H9 (cell line): ENCODE measurements around the gene ERBIN. TPM values are rescaled to one million over a fixed set of nuclear protein-coding genes. Genes with fewer than 3 reads are reported as not detected.

Experiments used
- DNase-seq: peaks from one replicate; pipeline ENCODE4 v3.0.0-alpha.2; 2017
- H2AFZ ChIP-seq: one replicate; pipeline ENCODE4 v1.6.1; 2013; ENCODE audit warnings: mild to moderate bottlenecking, low read length, control low read depth, moderate library complexity
- H2AK5ac ChIP-seq: 2 replicates; pipeline ENCODE4 v1.6.1; 2013; ENCODE audit warnings: low read length, control low read depth, mixed read lengths; ENCODE audit not compliant: insufficient read length
- H2BK120ac ChIP-seq: one replicate; pipeline ENCODE4 v1.6.1; 2013; ENCODE audit warnings: low read depth, mild to moderate bottlenecking, low read length, control low read depth, inconsistent platforms; ENCODE audit not compliant: poor library complexity, severe bottlenecking
- H2BK12ac ChIP-seq: 2 replicates; pipeline ENCODE4 v1.6.1; 2013; ENCODE audit warnings: low read length, control low read depth, mixed read lengths, low read depth; ENCODE audit not compliant: insufficient read length
- H2BK15ac ChIP-seq: 2 replicates; pipeline ENCODE4 v1.6.1; 2013; ENCODE audit warnings: low read depth, low read length, control low read depth
- H2BK20ac ChIP-seq: one replicate; pipeline ENCODE4 v1.6.1; 2013; ENCODE audit warnings: low read depth, mild to moderate bottlenecking, low read length, control low read depth, inconsistent platforms; ENCODE audit not compliant: poor library complexity, severe bottlenecking
- H2BK5ac ChIP-seq: 2 replicates; pipeline ENCODE4 v1.6.1; 2013; ENCODE audit warnings: low read length, control low read depth, mixed read lengths; ENCODE audit not compliant: insufficient read length
- H3K14ac ChIP-seq: 2 replicates; pipeline ENCODE4 v1.6.1; 2013; ENCODE audit warnings: low read length, control low read depth; ENCODE audit not compliant: insufficient read depth
- H3K18ac ChIP-seq: 2 replicates; pipeline ENCODE4 v1.6.1; 2013; ENCODE audit warnings: low read depth, mild to moderate bottlenecking, mixed read lengths, low read length, control low read depth; ENCODE audit not compliant: insufficient read length
- H3K23ac ChIP-seq: 2 replicates; pipeline ENCODE4 v1.6.1; 2013; ENCODE audit warnings: low read length, control low read depth, mixed read lengths, low read depth; ENCODE audit not compliant: insufficient read length
- H3K23me2 ChIP-seq: 2 replicates; pipeline ENCODE4 v1.6.1; 2013; ENCODE audit warnings: low read depth, mild to moderate bottlenecking, mixed read lengths, low read length, control low read depth; ENCODE audit not compliant: insufficient read length, poor library complexity, severe bottlenecking
- H3K27ac ChIP-seq: 2 replicates; pipeline ENCODE4 v1.5.1; 2013; ENCODE audit warnings: low read length, control low read depth, mixed read lengths, low read depth; ENCODE audit not compliant: insufficient read length
- H3K27me3 ChIP-seq: 2 replicates; pipeline ENCODE4 v1.6.1; 2013; ENCODE audit warnings: low read length, control low read depth, inconsistent platforms; ENCODE audit not compliant: insufficient read depth
- H3K4ac ChIP-seq: 2 replicates; pipeline ENCODE4 v1.6.1; 2013; ENCODE audit warnings: low read depth, mild to moderate bottlenecking, control low read depth, inconsistent platforms, low read length, moderate library complexity
- H3K4me1 ChIP-seq: 2 replicates; pipeline ENCODE4 v1.6.1; 2013; ENCODE audit warnings: low read length, control low read depth, inconsistent platforms; ENCODE audit not compliant: insufficient read depth
- H3K4me2 ChIP-seq: 2 replicates; pipeline ENCODE4 v1.6.1; 2013; ENCODE audit warnings: low read length, control low read depth, mixed read lengths; ENCODE audit not compliant: insufficient read length, insufficient read depth
- H3K56ac ChIP-seq: 2 replicates; pipeline ENCODE4 v1.6.1; 2013; ENCODE audit warnings: low read depth, mild to moderate bottlenecking, mixed read lengths, low read length, control low read depth; ENCODE audit not compliant: insufficient read length
- H3K79me1 ChIP-seq: 2 replicates; pipeline ENCODE4 v1.6.1; 2013; ENCODE audit warnings: low read depth, mild to moderate bottlenecking, moderate library complexity, low read length, control low read depth, inconsistent platforms; ENCODE audit not compliant: insufficient read depth, poor library complexity, severe bottlenecking
- H3K79me2 ChIP-seq: 2 replicates; pipeline ENCODE4 v1.6.1; 2013; ENCODE audit warnings: low read length, control low read depth, inconsistent platforms; ENCODE audit not compliant: insufficient read depth
- H3K9ac ChIP-seq: 2 replicates; pipeline ENCODE4 v1.6.1; 2013; ENCODE audit warnings: low read length, control low read depth, mixed read lengths; ENCODE audit not compliant: insufficient read length; ENCODE audit errors: extremely low read depth
- H3K9me3 ChIP-seq: one replicate; pipeline ENCODE4 v1.6.1; 2013; ENCODE audit warnings: low read depth, low read length, inconsistent platforms; ENCODE audit not compliant: control insufficient read depth
- H3T11ph ChIP-seq: one replicate; pipeline ENCODE4 v1.6.1; 2013; ENCODE audit warnings: mild to moderate bottlenecking, low read length, control low read depth, inconsistent platforms
- H4K20me1 ChIP-seq: one replicate; pipeline ENCODE4 v1.6.1; 2013; ENCODE audit not compliant: control insufficient read depth, insufficient read length, insufficient read depth
- H4K5ac ChIP-seq: 2 replicates; pipeline ENCODE4 v1.6.1; 2013; ENCODE audit warnings: low read depth, mild to moderate bottlenecking, mixed read lengths, low read length, control low read depth; ENCODE audit not compliant: insufficient read length
- H4K8ac ChIP-seq: replicated peaks from 2 replicates; pipeline ENCODE4 v1.6.1; 2013; ENCODE audit warnings: low read length, control low read depth, mixed read lengths, low read depth; ENCODE audit not compliant: insufficient read length
- H4K91ac ChIP-seq: 2 replicates; pipeline ENCODE4 v1.6.1; 2013; ENCODE audit warnings: low read depth, mild to moderate bottlenecking, moderate library complexity, mixed read lengths, low read length, control low read depth; ENCODE audit not compliant: insufficient read length
- H3K27ac Mint-ChIP-seq, 3 experiments: 2 replicates in 2 of 3; 3 replicates in 1 of 3; pipeline ENCODE4 v1.8.0; 2020 to 2021; ENCODE audit warnings: mixed read lengths in 3 of 3, mild to moderate bottlenecking in 1 of 3, moderate library complexity in 1 of 3
- H3K27me3 Mint-ChIP-seq: 2 replicates; pipeline ENCODE4 v1.8.0; 2021; ENCODE audit warnings: low read depth, mild to moderate bottlenecking, moderate library complexity, mixed read lengths
- H3K36me3 Mint-ChIP-seq, 3 experiments: 2 replicates in 2 of 3; 3 replicates in 1 of 3; pipeline ENCODE4 v1.8.0; 2020 to 2021; ENCODE audit warnings: low read depth in 3 of 3, mixed read lengths in 3 of 3; ENCODE audit not compliant: insufficient read depth in 1 of 3
- H3K4me1 Mint-ChIP-seq, 2 experiments: 2 replicates each; pipeline ENCODE4 v1.8.0; 2020; ENCODE audit warnings: mixed read lengths in 2 of 2
- H3K4me3 Mint-ChIP-seq, 2 experiments: 2 replicates in 1 of 2; 3 replicates in 1 of 2; pipeline ENCODE4 v1.8.0; 2020 to 2021; ENCODE audit warnings: mild to moderate bottlenecking in 2 of 2, mixed read lengths in 2 of 2, moderate library complexity in 1 of 2
- H3K9me3 Mint-ChIP-seq, 2 experiments: 2 replicates in 1 of 2; 3 replicates in 1 of 2; pipeline ENCODE4 v1.8.0; 2020; ENCODE audit warnings: mild to moderate bottlenecking in 2 of 2, mixed read lengths in 2 of 2, moderate library complexity in 1 of 2
- CTCF ChIP-seq: fragments of 200-600 bp; sonication (generic); conservative IDR thresholded peaks from 3 replicates; pipeline ENCODE4 v1.8.0; 2021; ENCODE audit warnings: antibody characterized with exemption, mild to moderate bottlenecking
- WGBS: extraction: QIAGEN DNeasy Blood & Tissue Kit; methylation state at CpG from one replicate; pipeline ENCODE4 v1.1.7; 2013; ENCODE audit warnings: missing lambda C conversion rate, low lambda C conversion rate, mixed read lengths; ENCODE audit not compliant: insufficient read length; ENCODE audit errors: extremely low coverage; 5-methylcytosine and 5-hydroxymethylcytosine counted together
- total RNA-seq: library from RNA; stranded (reverse); gene quantifications from 2 replicates; pipeline ENCODE4 v1.2.1, GENCODE V29; 2021

The ERBIN gene
- total RNA-seq, 1 experiment from 2014 or later, result 42.9 TPM

GRCh38 chr5:66100851-66101250, 174.5 kb downstream of the ERBIN start:
- no peaks in the 10 kb centered on the region for H3K4me1 Mint-ChIP-seq
- H3K14ac ChIP-seq, result no peak overlapping the region
- no peaks in the 10 kb centered on the region for H3K27me3 ChIP-seq
- no peak overlapping the region for H3K23ac ChIP-seq
- H2BK120ac ChIP-seq, result no peak overlapping the region
- H3K9me3 ChIP-seq, result no peaks in the 10 kb centered on the region
- no peaks in the 10 kb centered on the region for H3K79me1 ChIP-seq
- no peak overlapping the region for H3K4me3 Mint-ChIP-seq
- H2BK15ac ChIP-seq, result no peak overlapping the region
- H3K27me3 Mint-ChIP-seq, result peaks cover 12% of the 10 kb centered on the region
- H4K8ac ChIP-seq, result no peak overlapping the region
- H2BK12ac ChIP-seq, result no peak overlapping the region
- no CpG with 5 or more reads among the region's 2 CpGs for WGBS
- peaks cover 15 to 30% (median 21%) of the 10 kb centered on the region in 3 experiments for H3K36me3 Mint-ChIP-seq
- no peak overlapping the region for H3K4me2 ChIP-seq
- no peak overlapping the region for H3K27ac Mint-ChIP-seq
- no peak for DNase-seq
- H4K5ac ChIP-seq, result no peak overlapping the region
- no peak overlapping the region for H2AFZ ChIP-seq
- no peak for TF ChIP-seq CTCF
- H2AK5ac ChIP-seq, result no peak overlapping the region
- no peak overlapping the region for H3K4ac ChIP-seq
- no peak overlapping the region for H3T11ph ChIP-seq
- no peaks in the 10 kb centered on the region for H3K23me2 ChIP-seq
- H3K56ac ChIP-seq, result no peak overlapping the region
- no peak overlapping the region for H3K18ac ChIP-seq
- no peaks in the 10 kb centered on the region for H3K79me2 ChIP-seq
- no peak overlapping the region for H4K91ac ChIP-seq
- no peak overlapping the region for H3K9ac ChIP-seq
- no peaks in the 10 kb centered on the region for H3K4me1 ChIP-seq
- H2BK20ac ChIP-seq, result no peak overlapping the region
- H4K20me1 ChIP-seq, result no peaks in the 10 kb centered on the region
- peaks cover 58 to 66% of the 10 kb centered on the region in 2 experiments for H3K9me3 Mint-ChIP-seq
- no peak overlapping the region for H3K27ac ChIP-seq
- H2BK5ac ChIP-seq, result no peak overlapping the region
